ENCODE data around the gene EDRF1. TPM values are rescaled to one million over a fixed set of nuclear protein-coding genes. Genes with fewer than 3 reads are reported as not detected.
"Not testable (repeated sequence)": the region's sequence is repeated elsewhere in the genome, so short reads cannot be mapped to it uniquely, and the experiment has no call there.

EDRF1 gene
- total RNA-seq, 1 experiment from 2014 or later = 24.1 TPM

- no TSS peak for BruUV-seq (replicated peaks)
- Mint-ChIP-seq H3K27me3 (ENCODE audit: insufficient read depth, unreplicated experiment) (no peaks in the 10 kb centered on the region), H3K4me1 (ENCODE audit: insufficient read depth, unreplicated experiment) (no peaks in the 10 kb centered on the region), H3K4me3 (ENCODE audit: unreplicated experiment) (no peak overlapping the region), H3K9me3 (ENCODE audit: unreplicated experiment) (peaks cover 8% of the 10 kb centered on the region), H3K27ac (ENCODE audit: low read depth, unreplicated experiment) (no peak overlapping the region), H3K36me3 (ENCODE audit: insufficient read depth, unreplicated experiment) (no peaks in the 10 kb centered on the region)
- CTCF ChIA-PET = no interaction called here
- intact Hi-C loops (cut with micrococcal nuclease) = no loop called here
- POLR2A ChIA-PET = interaction anchor here (0.6 kb wide), 1 partner anchor 9 kb away, joined by 3 read pairs; no protein-coding TSS in a partner anchor
- TF ChIP-seq CTCF (IDR thresholded peaks at IDR 0.05; ENCODE audit: unreplicated experiment) = no peak
- no peak for DNase-seq (ENCODE audit: unreplicated experiment)
These were observed 8.3 kb upstream of the EDRF1 start for GRCh38 chr10:125711110-125711750.

- H3K4me3 Mint-ChIP-seq (ENCODE audit: unreplicated experiment); DNase-seq (ENCODE audit: unreplicated experiment); H3K27me3 Mint-ChIP-seq (ENCODE audit: insufficient read depth, unreplicated experiment); H3K27ac Mint-ChIP-seq (ENCODE audit: low read depth, unreplicated experiment); BruUV-seq (replicated peaks); H3K4me1 Mint-ChIP-seq (ENCODE audit: insufficient read depth, unreplicated experiment); CTCF ChIA-PET; H3K9me3 Mint-ChIP-seq (ENCODE audit: unreplicated experiment); H3K36me3 Mint-ChIP-seq (ENCODE audit: insufficient read depth, unreplicated experiment); intact Hi-C loops (cut with micrococcal nuclease): not testable (repeated sequence)
- POLR2A ChIA-PET = interaction anchor here (0.6 kb wide), 1 partner anchor 53 kb away, joined by 3 read pairs; no protein-coding TSS in a partner anchor
These were observed 4.8 kb upstream of the EDRF1 start for GRCh38 chr10:125714728-125715127.

- Mint-ChIP-seq H3K4me3 (ENCODE audit: unreplicated experiment) (peak overlapping the region; percentile 86), H3K27me3 (ENCODE audit: insufficient read depth, unreplicated experiment) (no peaks in the 10 kb centered on the region), H3K27ac (ENCODE audit: low read depth, unreplicated experiment) (peak overlapping the region; percentile 85), H3K9me3 (ENCODE audit: unreplicated experiment) (no peaks in the 10 kb centered on the region), H3K36me3 (ENCODE audit: insufficient read depth, unreplicated experiment) (peaks cover 39% of the 10 kb centered on the region), H3K4me1 (ENCODE audit: insufficient read depth, unreplicated experiment) (peaks cover 5% of the 10 kb centered on the region)
- TSS peak; percentile 50 for BruUV-seq (replicated peaks)
- intact Hi-C loops (cut with micrococcal nuclease) = no loop called here
- ChIA-PET CTCF (interaction anchor here (0.9 kb wide), 2 partner anchors 20 to 672 kb away, joined by 3 to 4 read pairs; no protein-coding TSS in a partner anchor), POLR2A (interaction anchor here (0.9 to 1.0 kb wide), 4 partner anchors 12 to 489 kb away, joined by 3 to 8 read pairs (median 3); partner anchors contain the start of genes BCCIP and UROS)
- TF ChIP-seq CTCF (IDR thresholded peaks at IDR 0.05; ENCODE audit: unreplicated experiment) = no peak
- DNase-seq (ENCODE audit: unreplicated experiment) = no peak
These were observed 483 bp downstream of the EDRF1 start for GRCh38 chr10:125720002-125720382.

GRCh38 chr10:125721035-125721434 lies 1.5 kb downstream of the EDRF1 start:
- no peak overlapping the region for H3K27ac Mint-ChIP-seq (ENCODE audit: low read depth, unreplicated experiment)
- ChIA-PET POLR2A (interaction anchor here (0.6 to 1.3 kb wide), 4 partner anchors 9 to 659 kb away, joined by 3 read pairs; no protein-coding TSS in a partner anchor), CTCF (interaction anchor here (0.6 to 0.9 kb wide), 3 partner anchors 65 to 673 kb away, joined by 3 to 4 read pairs (median 3); no protein-coding TSS in a partner anchor)
- no peaks in the 10 kb centered on the region for H3K27me3 Mint-ChIP-seq (ENCODE audit: insufficient read depth, unreplicated experiment)
- no peaks in the 10 kb centered on the region for H3K9me3 Mint-ChIP-seq (ENCODE audit: unreplicated experiment)
- peak overlapping the region; percentile 86 for H3K4me3 Mint-ChIP-seq (ENCODE audit: unreplicated experiment)
- intact Hi-C loops (cut with micrococcal nuclease) = no loop called here
- DNase-seq (ENCODE audit: unreplicated experiment) = no peak
- H3K4me1 Mint-ChIP-seq (ENCODE audit: insufficient read depth, unreplicated experiment) = peaks cover 5% of the 10 kb centered on the region
- peaks cover 48% of the 10 kb centered on the region for H3K36me3 Mint-ChIP-seq (ENCODE audit: insufficient read depth, unreplicated experiment)
- BruUV-seq (replicated peaks) = no TSS peak
- TF ChIP-seq CTCF (IDR thresholded peaks at IDR 0.05; ENCODE audit: unreplicated experiment) = no peak

Data from MCF 10A (cell line).